Eye (tissue), 1 donor: ENCODE measurements around the gene SORCS1.
A peak's percentile ranks its signal among the peaks of the same experiment; 100 is the strongest.

Experiments
- DNase-seq: peaks from one replicate; pipeline ENCODE4 v3.0.0-alpha.2; 2015

SORCS1 gene

GRCh38 chr10:106648534-106649481, 515.7 kb downstream of the SORCS1 start:
- no peak for DNase-seq

GRCh38 chr10:106643473-106643872, 521.0 kb downstream of the SORCS1 start:
- peak; percentile 54 for DNase-seq

- DNase-seq = no peak
Measured at GRCh38 chr10:106637873-106638272, 526.6 kb downstream of the SORCS1 start.

- no peak for DNase-seq
Measured at GRCh38 chr10:106636766-106637491, 527.6 kb downstream of the SORCS1 start.

GRCh38 chr10:106635947-106636346, 528.6 kb downstream of the SORCS1 start:
- no peak for DNase-seq

GRCh38 chr10:106631016-106631702, 533.3 kb downstream of the SORCS1 start:
- no peak for DNase-seq

- DNase-seq = no peak
Measured at GRCh38 chr10:106626371-106626770, 538.1 kb downstream of the SORCS1 start.

- peak; percentile 63 for DNase-seq
Measured at GRCh38 chr10:106625751-106626150, 538.8 kb downstream of the SORCS1 start.

GRCh38 chr10:106619346-106619745, 545.2 kb downstream of the SORCS1 start:
- no peak for DNase-seq

- peak; percentile 60 for DNase-seq
Measured at GRCh38 chr10:106618646-106619045, 545.9 kb downstream of the SORCS1 start.

GRCh38 chr10:106615081-106615480, 549.4 kb downstream of the SORCS1 start:
- no peak for DNase-seq

GRCh38 chr10:106614293-106614692, 550.2 kb downstream of the SORCS1 start:
- DNase-seq = no peak

- DNase-seq = no peak
Measured at GRCh38 chr10:106612381-106612780, 552.1 kb downstream of the SORCS1 start.

- DNase-seq = no peak
Measured at GRCh38 chr10:106609470-106610266, 554.8 kb downstream of the SORCS1 start.

- DNase-seq = no peak
Measured at GRCh38 chr10:106608066-106608465, 556.4 kb downstream of the SORCS1 start.

GRCh38 chr10:106595281-106595680, 569.2 kb downstream of the SORCS1 start:
- DNase-seq = no peak

- no peak for DNase-seq
Measured at GRCh38 chr10:106593876-106594275, 570.6 kb downstream of the SORCS1 start.

- no peak for DNase-seq
Measured at GRCh38 chr10:106592396-106592795, 572.1 kb downstream of the SORCS1 start.

- DNase-seq = no peak
Measured at GRCh38 chr10:106582291-106582690, 582.2 kb downstream of the SORCS1 start.

- no peak for DNase-seq
Measured at GRCh38 chr10:106577756-106578155, 586.8 kb downstream of the SORCS1 start.

- no peak for DNase-seq
Measured at GRCh38 chr10:106577266-106577665, 587.2 kb downstream of the SORCS1 start.

GRCh38 chr10:106576534-106576933, 588.0 kb downstream of the SORCS1 start:
- no peak for DNase-seq
